Effector memory CD4-positive, alpha-beta T cell (primary cell): ENCODE data around the gene NCKIPSD.

Experiments used
- DNase-seq, 3 donors: peaks; one replicate each; pipeline ENCODE4 v3.0.0-alpha.2; 2020
- H3K27ac ChIP-seq: 2 replicates; pipeline ENCODE4 v1.7.0; 2013; ENCODE audit warnings: mild to moderate bottlenecking, low read length, moderate library complexity; ENCODE audit not compliant: insufficient read depth, poor library complexity, severe bottlenecking
- H3K27me3 ChIP-seq: replicated peaks from 2 replicates; pipeline ENCODE4 v1.7.0; 2013; ENCODE audit warnings: mild to moderate bottlenecking, low read length; ENCODE audit not compliant: insufficient read depth, control insufficient read depth, poor library complexity, severe bottlenecking
- H3K36me3 ChIP-seq: 2 replicates; pipeline ENCODE4 v1.7.0; 2013; ENCODE audit warnings: mild to moderate bottlenecking, low read length, moderate library complexity; ENCODE audit not compliant: control insufficient read depth, insufficient read depth
- H3K4me1 ChIP-seq: 2 replicates; pipeline ENCODE4 v1.7.0; 2013; ENCODE audit warnings: low read length, mild to moderate bottlenecking; ENCODE audit not compliant: control insufficient read depth, insufficient read depth, poor library complexity, severe bottlenecking
- H3K4me3 ChIP-seq: 2 replicates; pipeline ENCODE4 v1.7.0; 2013; ENCODE audit warnings: low read length, low read depth, mild to moderate bottlenecking; ENCODE audit not compliant: insufficient read depth, poor library complexity, severe bottlenecking
- H3K9me3 ChIP-seq: 2 replicates; pipeline ENCODE4 v1.7.0; 2013; ENCODE audit warnings: mild to moderate bottlenecking, low read length, moderate library complexity; ENCODE audit not compliant: control insufficient read depth

Gene NCKIPSD

DNA sequence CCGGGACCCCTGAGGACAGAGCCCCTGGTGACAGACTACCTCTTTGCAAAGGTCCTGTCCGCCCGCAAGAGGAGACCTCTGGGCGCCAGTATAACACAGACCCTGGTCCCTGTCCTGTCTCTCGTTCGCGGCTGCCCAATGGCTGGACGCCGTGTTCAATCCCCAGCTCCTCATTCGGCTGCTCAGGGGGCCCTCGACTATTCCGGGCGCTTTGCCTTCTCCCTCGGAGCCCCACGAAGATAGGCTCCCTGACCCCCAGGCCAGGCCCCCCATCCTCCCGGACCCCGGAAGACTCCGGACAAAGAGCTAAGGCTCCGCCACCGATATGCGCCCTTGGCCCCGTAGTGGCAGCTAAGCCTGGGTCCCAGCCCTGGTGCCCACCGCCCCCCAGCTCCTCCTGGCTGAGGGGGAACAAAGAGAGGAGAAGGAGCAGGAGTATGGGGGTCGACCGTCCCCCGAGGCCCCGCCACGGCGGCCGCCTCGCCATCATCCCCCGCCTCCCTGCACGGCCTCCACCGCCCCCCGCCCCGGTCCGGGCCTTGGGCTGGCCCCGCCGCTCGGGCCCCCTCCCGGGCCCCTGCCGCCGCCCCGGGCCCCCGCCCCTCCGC, 23.5 kb downstream of the NCKIPSD start:
- Histone ChIP-seq H3K27ac (no peak overlapping the region), H3K27me3 (peaks cover 15% of the 10 kb centered on the region), H3K9me3 (no peaks in the 10 kb centered on the region), H3K4me3 (no peak overlapping the region), H3K4me1 (peaks cover 25% of the 10 kb centered on the region), H3K36me3 (no peaks in the 10 kb centered on the region)
- DNase-seq, result no peak

DNA sequence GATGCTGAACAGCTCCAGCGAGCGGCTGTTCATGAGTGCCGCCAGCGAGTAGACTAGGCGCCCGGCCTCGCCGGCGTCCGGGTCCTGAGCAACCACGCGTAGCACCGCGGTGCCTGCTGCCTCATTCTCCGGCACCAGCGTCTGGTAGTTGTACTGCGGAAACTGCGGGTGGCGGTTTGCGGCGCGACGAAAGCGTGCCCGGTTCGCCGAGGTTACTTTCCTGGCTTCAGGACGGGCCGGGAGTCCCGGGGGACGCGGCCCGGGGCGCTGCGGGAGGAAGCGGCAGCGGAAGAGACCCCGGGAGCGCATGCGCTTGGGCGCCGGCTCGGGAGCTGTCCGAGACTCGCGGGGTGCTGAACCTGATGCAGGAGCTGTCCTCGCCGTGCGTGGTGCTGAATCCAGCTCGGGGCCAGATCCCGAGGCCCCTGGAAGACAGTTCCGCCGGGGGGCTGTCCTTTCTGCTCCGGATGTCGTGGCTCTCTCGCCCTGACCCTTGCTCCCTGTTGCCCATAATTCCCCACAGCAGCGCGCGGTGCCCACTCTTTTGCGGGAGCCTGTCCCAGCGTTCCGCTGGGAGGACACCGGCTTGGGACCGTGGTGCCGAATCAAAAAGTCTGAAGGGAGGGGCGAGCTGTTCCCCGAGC, 24.1 kb downstream of the NCKIPSD start:
- Histone ChIP-seq H3K36me3 (no peaks in the 10 kb centered on the region), H3K27ac (no peak overlapping the region), H3K27me3 (peaks cover 15% of the 10 kb centered on the region), H3K4me1 (peaks cover 29% of the 10 kb centered on the region), H3K4me3 (no peak overlapping the region), H3K9me3 (no peaks in the 10 kb centered on the region)
- DNase-seq, result peak; percentile 51 to 68 (median 59)

DNA sequence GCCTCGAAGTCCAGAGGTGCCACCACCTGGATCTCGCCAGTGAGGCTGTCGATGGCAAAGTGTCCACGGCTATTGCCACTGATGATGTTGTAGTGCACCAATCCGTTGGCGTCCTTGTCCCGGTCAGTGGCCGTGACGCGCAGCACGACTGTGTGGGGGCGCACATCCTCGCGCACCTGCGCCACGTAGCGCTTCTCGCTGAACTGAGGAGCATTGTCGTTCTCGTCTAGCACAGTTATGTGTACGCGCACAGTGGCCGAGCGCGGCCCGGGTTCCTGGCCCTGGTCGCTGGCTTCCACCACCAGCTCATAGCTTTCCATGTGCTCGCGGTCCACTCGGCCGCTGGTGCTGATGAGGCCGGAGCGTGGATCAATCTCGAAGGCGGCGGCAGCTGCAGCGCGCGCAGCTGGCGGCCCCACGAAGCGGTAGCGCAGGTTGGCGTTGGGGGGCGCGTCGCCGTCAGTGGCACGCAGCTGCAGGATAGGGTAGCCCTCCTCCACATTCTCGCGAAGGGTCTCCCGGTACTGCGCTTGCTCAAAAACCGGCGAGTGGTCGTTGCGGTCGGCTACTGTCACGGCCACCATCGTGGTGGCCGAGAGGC, 24.8 kb downstream of the NCKIPSD start:
- no peak for DNase-seq
- Histone ChIP-seq H3K9me3 (no peaks in the 10 kb centered on the region), H3K4me3 (no peak overlapping the region), H3K27me3 (peaks cover 15% of the 10 kb centered on the region), H3K27ac (no peak overlapping the region), H3K36me3 (no peaks in the 10 kb centered on the region), H3K4me1 (peaks cover 32% of the 10 kb centered on the region)

DNA sequence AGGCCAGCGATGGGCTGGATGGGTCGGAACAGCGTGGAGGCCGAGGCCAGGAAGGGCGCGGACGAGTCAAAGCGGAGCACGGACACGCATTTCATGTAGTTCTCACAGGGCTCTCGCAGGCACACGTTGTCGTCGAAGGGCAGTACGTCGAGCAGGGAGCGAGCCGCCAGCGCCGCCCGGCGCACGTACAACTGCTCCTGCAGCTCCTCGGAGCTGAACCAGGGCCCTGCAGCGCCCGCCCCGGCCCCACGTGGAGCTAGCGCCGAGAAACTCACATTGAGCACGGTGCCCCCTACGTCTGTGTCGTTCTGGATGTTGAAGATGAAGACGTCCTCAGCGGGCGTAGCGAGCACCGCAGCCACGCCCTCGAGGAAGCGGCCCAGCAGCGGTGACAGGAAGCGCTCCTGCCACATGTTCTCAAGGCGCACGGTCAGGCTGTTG, 28.9 kb downstream of the NCKIPSD start:
- Histone ChIP-seq H3K4me1 (peaks cover 19% of the 10 kb centered on the region), H3K27me3 (peaks cover under 1% of the 10 kb centered on the region), H3K4me3 (peak overlapping the region; percentile 56), H3K27ac (no peak overlapping the region), H3K9me3 (no peaks in the 10 kb centered on the region), H3K36me3 (no peaks in the 10 kb centered on the region)
- peak; percentile 9 to 11 (median 10) for DNase-seq

DNA sequence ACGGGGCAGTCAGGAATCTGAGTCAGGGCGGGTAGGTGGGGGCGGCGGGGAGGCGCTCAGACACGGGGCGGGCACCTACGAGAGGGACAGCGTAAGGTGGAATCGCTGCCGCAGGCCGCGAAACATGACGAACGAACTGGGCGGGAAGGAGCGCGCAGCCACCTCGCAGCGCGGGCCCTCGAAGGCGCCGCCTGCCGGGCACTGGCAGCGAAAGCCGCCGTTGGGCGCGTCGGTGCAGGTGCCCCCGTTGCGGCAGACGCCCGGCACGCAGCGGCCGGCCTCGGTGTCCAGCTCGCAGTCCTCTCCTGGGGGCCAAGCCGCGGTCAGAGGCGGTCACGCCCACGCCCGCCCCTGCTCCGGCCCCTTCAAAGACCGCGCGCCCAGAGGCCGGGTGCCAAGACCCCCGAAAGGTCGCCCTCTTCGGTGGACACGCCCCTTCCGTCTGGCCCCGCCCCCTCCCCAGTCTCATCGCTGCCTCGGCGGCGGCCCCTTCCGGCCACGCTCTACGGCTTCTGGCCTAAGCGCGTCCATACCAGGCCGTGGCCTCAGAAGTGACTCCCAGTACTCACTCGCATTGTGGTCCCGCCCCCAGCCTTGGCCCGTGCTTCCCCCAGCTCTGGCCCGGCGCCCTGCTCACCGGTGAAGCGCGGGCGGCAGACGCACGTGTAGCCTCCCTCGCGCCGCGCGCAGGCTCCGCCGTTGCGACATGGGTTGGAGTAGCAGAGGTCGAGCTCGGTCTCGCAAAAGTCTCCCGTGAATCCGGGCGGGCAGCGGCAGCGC, 29.5 kb downstream of the NCKIPSD start:
- Histone ChIP-seq H3K27ac (peak overlapping the region; percentile 58), H3K4me3 (peak overlapping the region; percentile 56), H3K36me3 (no peaks in the 10 kb centered on the region), H3K27me3 (no peaks in the 10 kb centered on the region), H3K4me1 (peaks cover 13% of the 10 kb centered on the region), H3K9me3 (no peaks in the 10 kb centered on the region)
- peak; percentile 73 to 76 (median 74) for DNase-seq

DNA sequence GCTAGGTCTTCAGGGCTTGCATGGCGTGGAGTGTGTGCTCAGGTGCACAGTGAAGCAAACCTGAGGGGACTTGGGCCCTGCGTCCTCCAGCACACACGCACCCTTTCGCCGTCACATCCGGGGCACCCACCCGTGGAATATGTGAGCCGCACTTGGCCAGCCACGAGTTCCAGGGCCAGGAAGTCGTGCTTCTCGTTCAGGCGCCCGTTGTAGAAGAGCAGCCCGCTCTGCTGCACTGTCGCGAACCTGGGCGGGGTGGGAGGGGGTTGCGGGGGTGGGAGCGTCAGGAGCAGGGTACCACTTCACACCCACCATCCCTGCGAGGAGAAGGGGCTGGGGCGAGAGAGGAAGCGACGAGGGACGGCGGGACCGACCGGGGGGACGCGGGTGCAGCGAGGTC, 30.1 kb downstream of the NCKIPSD start:
- peaks cover 12% of the 10 kb centered on the region for H3K4me1 ChIP-seq
- no peaks in the 10 kb centered on the region for H3K36me3 ChIP-seq
- no peaks in the 10 kb centered on the region for H3K9me3 ChIP-seq
- peak overlapping the region; percentile 56 for H3K4me3 ChIP-seq
- peak overlapping the region; percentile 58 for H3K27ac ChIP-seq
- no peaks in the 10 kb centered on the region for H3K27me3 ChIP-seq
- DNase-seq, result peak in 2 of 3 donors; percentile 27 to 36

DNA sequence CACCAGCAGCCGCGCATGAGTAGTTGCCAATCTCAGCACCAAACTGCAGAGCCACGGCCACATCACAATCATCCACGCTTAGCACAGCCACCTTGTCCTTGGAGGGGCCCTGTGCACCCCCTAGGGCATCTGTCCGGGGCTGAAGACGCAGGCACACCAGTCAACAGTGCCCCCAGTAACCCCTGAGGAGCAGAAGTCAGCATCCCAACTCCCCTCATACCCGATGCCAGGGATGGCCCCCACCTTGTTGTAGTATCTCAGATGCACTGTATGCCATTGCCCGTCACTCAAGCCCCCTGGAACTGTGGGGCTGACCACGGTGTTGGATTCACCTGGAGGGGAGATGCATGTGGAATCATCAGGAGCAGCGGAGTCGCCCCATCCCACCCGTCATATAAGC, 30.7 kb downstream of the NCKIPSD start:
- H3K36me3 ChIP-seq, result no peaks in the 10 kb centered on the region
- H3K4me1 ChIP-seq, result peaks cover 12% of the 10 kb centered on the region
- DNase-seq, result no peak
- H3K27ac ChIP-seq, result peak overlapping the region; percentile 58
- H3K4me3 ChIP-seq, result no peak overlapping the region
- H3K27me3 ChIP-seq, result no peaks in the 10 kb centered on the region
- no peaks in the 10 kb centered on the region for H3K9me3 ChIP-seq

DNA sequence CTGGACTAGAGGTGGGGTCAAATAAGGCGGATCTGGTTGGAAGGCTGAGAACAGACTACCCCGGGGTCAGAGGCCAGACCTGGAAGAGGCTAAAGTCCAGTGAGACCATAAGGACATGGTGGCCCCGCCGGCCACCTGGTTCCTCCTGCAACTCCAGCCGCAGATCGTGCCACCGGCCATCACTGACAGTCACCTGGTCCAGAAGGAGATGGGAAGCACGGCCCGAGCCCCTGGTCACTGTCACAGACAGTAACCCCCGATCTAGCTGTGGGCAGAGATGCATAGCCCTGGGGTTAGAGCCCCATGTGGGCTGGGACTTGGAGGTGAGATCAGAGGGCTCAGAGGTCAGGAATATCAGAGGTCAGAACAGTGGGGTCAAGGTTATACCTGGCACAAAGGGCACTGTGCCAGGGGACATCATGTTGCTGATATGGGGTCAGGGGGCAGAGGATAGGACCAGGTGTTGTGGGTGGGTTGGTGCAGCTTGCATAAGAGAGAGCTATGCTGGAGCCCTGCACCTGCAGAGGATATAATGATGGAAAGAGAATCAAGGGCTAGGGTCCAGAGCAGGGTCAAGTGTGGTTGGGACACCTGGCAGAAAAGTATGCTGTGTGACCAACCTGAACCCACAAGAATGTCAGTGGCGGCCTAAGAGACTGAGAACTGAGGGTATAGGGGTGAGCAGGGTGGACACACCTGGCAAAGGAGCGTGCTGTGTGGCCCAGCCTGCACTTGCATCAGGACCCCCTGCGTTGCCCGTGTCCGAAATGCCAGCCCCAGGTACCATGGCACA, 32.6 kb downstream of the NCKIPSD start:
- no peaks in the 10 kb centered on the region for H3K9me3 ChIP-seq
- DNase-seq, result no peak
- H3K27ac ChIP-seq, result no peak overlapping the region
- peaks cover 12% of the 10 kb centered on the region for H3K4me1 ChIP-seq
- no peaks in the 10 kb centered on the region for H3K36me3 ChIP-seq
- no peaks in the 10 kb centered on the region for H3K27me3 ChIP-seq
- no peak overlapping the region for H3K4me3 ChIP-seq

DNA sequence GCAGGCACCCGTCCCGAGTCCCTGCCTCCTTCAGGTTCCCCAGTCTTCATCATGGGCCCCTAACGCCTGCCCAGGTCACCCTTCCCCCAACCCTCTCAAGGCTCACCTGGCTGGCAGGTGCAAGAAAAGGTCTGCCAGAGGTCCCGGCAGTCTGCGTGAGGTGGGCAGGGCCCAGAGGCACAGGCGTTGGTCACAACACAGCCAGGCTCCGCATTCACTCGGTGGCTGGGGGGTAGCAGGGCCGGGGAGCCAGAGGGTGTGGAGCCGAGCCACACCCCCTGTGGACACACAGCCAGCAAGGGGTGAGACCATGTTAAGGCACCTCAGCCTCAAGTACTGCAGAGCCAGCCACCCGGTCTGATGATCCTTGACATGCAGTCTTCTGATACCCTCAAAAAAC, 33.9 kb downstream of the NCKIPSD start:
- Histone ChIP-seq H3K9me3 (no peaks in the 10 kb centered on the region), H3K36me3 (no peaks in the 10 kb centered on the region), H3K4me1 (peaks cover 9% of the 10 kb centered on the region), H3K27ac (no peak overlapping the region), H3K4me3 (no peak overlapping the region), H3K27me3 (no peaks in the 10 kb centered on the region)
- DNase-seq, result no peak
